ENCODE results near the gene TNFSF4.
A peak's percentile ranks its signal among the peaks of the same experiment; 100 is the strongest.

TNFSF4 gene

DNA sequence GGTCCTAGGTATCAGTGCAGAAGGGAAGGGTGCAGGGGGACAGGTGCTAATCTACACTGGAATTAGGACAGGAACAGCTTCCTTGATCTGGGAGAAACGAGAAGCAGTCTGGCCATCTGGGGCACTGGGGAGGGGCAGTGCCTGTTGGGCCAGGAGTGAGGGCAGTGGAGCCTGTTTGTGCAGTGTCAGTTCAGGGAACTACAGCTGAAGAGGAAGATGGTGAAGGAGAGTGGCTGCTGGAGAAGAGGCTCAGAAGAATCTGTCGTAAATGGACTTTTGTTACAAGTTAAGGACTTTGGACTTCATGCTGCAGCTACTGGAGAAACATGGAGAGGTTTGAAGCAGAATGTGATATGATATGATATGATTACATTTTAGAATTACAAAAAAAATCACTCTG lies 3.2 kb upstream of the TNFSF4 start:
- DNase-seq: no peak

DNA sequence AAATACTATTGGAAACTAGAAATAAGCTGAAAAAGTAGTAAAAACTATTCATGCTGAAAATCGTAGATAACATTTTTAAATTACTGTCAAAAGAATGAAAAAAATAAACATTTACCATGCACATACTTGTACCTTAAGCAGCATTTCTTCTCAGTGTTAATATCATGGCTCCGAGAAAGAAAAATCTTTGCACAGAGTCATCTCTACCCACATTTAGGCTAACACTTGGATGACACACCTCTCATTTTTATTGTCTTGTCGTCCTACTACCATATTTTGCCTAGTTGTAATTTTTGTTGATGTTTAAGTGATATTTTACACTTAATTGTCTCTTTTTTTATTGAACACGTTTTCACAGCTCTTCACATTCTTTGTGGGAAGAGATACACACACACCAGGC lies 1.7 kb upstream of the TNFSF4 start:
- no peak for DNase-seq

DNA sequence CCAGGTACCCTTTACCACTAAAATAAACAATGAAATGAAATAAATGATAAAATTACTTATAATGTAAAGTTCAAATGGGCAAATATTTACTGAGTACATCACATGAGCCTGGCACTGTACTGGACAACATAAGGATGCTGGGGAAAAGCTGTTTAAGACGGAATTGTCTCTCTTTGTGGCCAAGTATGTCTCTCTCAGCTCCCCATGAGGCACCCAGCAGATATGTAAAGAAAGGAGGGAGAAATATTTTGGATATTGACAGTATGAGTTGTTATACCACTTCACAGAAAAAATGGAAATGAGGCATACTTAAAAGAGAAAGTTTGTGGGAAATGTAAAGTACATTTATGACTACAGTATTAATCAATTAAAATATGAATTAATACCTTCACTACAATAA lies 1.0 kb upstream of the TNFSF4 start:
- no peak for DNase-seq

DNA sequence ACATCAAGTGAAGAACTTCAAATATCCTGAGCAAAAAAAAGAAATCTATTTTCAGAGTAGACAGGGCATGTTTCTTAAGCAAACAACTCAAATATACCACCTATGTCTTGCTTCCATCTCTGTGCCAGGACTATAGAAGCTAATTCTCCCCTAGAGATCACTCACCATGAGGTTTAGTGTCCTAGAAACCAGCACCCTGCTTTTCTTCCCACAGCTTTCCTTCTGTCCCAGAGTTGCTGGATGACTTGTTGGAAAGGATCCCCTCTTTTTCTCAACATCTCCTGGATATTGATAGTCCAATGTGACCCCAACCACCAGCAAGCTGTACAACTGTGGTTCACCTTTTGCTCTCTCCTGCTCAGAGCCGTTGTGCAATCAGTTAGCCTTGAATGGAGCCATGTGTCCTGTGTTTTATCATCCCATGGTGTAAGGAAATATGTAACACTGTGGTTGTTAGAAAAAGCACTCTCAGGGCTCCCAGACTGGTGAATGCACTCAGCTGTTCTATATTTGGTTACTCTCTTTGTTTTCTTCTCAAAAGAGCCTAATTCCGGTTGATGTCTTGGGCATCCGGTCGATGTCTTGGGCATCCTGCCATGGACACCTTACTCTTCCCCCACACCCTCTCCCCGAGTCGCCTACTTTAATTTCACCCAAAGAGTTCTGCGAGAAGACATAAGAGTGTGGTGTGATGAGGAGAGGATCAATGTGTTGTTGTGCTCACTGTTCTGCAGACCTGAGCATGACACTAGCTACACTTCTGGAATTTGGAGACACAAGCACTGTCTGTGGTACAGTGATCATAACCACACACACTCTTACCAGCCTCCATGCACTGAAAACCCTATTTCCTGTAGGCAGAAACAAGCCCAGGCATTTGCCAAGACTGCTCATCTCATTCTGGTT lies 1.7 kb downstream of the TNFSF4 start:
- no peak for DNase-seq

DNA sequence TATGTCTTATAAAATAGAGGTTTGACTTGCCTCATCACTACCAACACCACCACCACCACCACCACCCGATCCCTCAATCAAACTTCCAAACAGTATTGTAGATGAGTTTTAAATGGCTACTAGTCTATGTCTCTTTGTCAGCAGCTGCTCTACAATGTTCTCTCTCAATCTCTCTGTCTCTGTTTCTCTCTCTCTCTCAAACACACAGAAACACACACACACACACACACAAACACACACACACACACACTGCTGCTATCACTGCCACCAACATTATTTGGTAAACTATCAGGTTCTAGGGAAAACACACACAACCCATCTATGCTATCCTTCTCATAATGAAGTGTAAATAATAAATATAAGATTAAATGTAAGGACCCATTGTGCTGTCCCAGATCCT lies 2.4 kb downstream of the TNFSF4 start:
- no peak for DNase-seq

DNA sequence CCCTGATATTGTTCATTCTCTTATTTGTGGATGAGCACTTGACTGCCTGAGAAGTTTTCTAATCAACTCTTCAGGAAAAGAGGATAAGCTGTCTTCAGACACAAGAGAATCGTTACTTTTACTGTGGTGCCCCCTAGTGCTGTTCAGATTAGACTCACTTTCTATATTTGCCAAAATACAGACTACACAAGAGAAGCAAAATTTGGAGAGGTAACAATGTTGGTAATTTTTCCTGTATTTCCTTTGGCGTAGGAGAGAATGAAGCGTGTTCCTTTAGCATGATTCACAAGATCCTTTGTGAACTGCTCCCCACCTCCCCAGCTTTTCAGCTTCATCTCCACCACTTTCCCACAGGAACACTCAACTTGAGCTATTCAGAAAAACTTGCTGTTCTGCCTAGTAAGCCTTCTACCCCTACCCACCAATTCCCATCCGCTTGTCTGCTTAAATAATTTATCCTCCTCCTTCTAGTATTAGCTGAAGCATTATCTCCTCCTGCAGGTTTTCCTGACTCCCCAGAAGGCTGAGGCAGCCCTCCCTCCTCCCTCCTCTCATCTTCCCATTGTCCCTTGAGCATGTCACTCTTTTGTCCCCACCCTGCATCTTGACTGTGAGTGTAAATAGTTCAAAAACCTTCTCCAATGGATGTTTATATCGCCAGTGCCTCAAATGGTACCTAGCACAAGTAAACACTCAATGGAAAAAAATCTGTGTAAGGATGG lies 4.5 kb downstream of the TNFSF4 start:
- DNase-seq: peak; percentile 29

DNA sequence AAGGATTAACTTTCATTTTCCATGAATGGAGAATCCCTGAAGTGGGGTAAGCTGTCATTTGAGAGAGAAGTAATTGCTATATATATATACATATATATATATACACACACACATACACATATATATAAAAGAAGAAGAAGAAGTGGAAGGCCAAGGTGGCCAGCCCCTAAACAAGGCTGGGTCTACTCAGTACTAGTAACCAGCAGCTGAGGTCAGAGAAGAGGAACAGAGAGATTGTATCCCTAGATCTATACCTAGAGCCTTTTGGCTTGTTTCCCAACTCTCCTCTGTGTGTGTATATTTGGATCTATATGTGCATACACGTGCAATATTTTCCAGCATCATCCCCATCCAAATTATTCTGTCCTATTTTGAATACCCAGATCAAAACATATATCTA lies 5.2 kb downstream of the TNFSF4 start:
- DNase-seq: no peak

DNA sequence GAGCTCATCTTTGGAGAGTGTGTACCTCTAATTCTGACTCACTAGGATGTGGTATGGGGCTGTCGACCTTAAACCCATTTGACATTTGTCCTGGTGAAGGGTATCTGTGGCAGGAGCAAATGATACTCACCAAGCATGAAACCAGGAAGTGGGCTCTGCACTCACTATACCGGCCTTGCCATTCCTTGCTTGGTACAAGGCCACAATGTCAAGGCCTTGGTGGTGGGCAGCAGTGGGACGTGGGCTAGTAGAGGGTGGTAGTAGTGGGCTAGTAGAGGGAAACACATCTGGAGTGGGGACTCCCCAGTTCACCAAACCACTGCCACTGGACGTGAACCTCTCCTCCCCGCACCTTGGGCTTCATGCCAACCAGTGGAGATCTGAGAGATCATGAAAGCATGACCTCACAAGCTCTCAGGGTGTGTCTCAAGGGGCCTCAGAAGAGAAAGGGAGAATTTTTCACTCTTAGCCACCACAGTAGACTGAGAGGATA lies 11.5 kb downstream of the TNFSF4 start:
- no peak for DNase-seq

DNA sequence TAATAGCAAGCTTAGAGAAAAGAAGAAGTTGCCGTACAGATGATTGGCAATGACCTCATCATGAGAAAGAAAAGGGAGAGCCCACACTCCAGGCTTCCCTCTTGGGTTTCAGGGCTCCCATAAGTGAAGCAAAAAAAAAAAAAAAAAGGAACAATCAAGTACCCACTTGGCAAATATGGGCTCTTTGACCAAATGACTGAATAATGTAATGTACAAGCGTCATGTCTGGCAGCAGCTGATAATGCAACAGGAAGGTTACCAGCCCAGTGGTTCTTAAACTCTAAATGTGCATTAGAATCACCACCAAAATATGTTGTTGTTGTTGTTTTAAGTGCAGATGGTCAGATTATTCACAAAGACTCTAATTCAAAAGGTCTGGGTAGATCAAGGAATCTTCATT lies 13.5 kb downstream of the TNFSF4 start:
- no peak for DNase-seq

DNA sequence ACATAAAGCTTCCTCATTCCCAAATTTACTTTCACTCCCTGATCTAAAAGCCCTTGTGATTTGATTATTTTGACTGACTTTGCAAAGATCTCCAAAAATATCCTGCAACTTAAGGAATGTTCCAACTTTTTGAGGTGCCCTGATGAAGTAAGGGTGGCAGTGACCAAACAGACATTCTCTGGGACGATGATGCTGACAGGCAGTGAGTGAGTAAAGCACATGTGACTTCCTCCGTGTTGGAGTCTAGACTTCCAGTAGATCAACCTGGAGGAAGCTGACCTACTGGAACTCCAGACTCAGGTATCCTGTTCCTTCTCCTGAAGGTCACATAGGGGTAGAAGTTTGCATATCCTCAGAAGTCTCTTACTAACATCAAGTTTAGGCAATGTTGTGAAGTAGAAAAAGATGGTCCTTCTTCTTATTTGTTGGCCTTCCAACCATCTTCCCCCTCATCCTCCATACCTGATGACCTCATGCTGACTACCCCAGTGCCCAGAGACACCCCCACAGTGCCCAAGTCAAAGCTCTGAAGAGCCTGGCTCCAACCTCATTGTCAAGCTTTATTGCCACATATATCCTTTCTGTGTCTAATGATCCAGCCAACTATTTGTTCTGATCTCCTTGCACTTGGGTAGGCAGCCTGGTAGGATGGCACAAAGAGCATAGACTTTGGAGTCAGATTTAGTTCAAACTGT lies 16.0 kb downstream of the TNFSF4 start:
- DNase-seq: no peak

GRCh38 chr1:173190101-173190936 lies 16.8 kb downstream of the TNFSF4 start:
- DNase-seq: peak; percentile 88

DNA sequence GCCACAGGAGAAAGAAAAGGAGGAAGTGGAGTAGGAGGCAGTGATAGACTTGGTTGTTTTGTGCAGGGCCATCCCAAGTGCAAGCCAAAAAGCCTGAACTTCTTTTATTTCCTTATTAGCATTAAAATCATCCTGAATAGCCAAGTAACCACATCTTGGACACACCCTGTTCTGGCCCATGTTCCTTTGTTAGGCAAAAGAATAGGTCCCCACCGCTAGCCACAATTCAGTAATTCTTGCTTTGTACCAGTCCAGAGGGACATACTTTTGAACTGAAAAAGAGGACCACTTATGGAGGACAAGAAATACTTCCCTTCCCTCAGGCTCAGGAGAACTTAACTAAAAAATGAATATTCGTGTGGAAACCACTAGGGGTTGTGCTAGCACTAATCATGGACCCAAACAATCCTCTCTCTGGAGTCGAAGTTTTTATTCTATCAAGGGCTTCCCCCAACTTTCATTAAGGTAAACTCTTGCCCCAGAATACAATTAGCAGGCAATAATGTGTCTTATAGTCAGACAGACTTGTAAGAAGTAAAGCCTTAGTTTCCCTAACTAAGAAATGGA lies 19.4 kb downstream of the TNFSF4 start:
- no peak for DNase-seq

DNA sequence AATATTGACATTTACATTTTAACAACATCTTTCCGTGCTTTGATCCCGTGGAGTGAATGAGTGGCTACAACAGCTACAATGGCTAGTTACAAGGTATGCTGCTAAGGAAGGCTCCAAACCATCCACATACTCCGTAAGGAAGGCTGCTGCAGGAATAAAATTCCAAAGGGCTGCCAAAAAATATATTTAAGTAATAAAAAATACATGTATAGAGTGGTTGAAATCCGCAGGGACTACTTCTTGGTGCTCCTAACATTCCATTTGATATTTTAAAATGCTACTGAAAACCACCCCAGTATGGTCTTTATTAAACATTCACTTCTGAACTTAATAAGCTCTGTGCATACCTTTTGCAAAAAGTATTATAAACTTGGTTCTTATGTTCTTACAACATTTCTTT lies 25.3 kb downstream of the TNFSF4 start:
- no peak for DNase-seq

GRCh38 chr1:173176246-173176645 lies 30.9 kb downstream of the TNFSF4 start:
- no peak for DNase-seq

DNA sequence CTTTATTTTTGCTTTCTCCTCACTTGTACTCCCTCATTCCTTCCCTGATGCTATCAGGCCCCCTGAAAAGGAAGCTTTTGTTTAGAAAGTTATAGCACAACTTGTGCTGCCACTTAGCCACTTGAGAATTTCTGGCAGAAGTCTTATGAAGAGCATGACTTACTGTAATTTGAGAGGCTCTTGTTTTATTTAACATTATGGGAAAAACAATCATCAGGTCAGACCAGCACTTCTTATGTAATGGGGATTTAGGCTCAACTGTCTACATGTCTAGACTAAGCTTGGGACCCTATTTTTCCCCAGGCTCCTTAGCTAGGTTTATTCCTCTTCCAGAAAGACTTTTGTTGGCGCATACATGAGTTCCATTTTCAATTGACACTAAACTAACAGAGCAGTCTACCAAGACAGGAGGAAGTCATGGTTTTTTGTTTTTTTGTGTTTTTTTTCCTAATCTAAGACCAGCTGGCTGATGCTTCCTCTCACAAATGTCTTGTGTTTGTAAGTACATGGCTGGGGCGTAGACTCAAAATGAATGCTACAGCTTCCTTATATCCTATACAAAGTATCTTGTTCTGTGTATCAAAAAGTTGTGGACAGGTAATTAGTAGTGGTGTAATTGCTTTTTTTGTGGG lies 31.5 kb downstream of the TNFSF4 start:
- no peak for DNase-seq

- DNase-seq: no peak
Observed at GRCh38 chr1:173173388-173173787, 33.7 kb downstream of the TNFSF4 start.

GRCh38 chr1:173171152-173171551 lies 36.0 kb downstream of the TNFSF4 start:
- no peak for DNase-seq

DNA sequence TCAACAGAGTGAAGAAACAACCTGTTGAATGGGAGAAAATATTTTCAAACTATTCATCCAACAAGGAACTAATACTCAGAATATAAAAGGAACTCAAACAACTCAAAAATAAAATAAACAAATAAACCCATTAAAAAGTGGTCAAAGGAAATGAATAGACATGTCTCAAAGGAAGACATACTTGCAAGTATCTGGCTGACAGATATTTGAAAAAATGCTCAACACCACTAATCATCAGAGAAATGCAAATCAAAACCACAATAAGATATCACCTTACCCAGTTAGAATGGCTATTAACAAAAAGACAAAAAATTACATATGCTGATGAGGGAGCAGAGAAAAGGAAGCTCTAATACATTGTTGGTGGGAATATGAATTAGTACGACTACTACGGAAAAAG lies 38.2 kb downstream of the TNFSF4 start:
- DNase-seq: no peak

GRCh38 chr1:173164686-173165085 lies 42.4 kb downstream of the TNFSF4 start:
- no peak for DNase-seq

DNA sequence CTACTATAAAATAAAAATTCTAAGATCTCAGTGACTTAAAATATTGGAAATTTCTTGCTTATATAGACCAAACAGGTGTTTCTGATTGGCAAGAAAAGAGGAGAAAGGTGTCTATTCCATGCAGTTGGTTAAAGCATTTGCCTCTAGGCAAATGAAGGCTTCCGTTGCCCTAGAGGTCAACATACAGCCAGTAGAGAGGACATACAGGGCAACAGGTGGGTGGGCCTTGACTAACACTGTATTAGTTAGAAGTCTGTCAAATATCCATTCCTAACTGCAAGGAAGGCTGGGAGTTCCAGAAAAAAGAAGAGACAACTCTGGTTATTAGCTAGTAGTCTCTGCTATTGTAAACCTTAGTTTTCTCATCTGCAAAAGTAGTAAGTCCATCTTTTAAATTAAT lies 43.0 kb downstream of the TNFSF4 start:
- DNase-seq: no peak

- DNase-seq: no peak
Observed at GRCh38 chr1:173163222-173163621, 43.9 kb downstream of the TNFSF4 start.

GRCh38 chr1:173162601-173163000 lies 44.5 kb downstream of the TNFSF4 start:
- DNase-seq: no peak

Data from DMS153 (cell line).